ENCODE data around the gene PCK2. TPM values are rescaled to one million over a fixed set of nuclear protein-coding genes. Genes with fewer than 3 reads are reported as not detected.
A peak's percentile ranks its signal among the peaks of the same experiment; 100 is the strongest.

Gene PCK2
- total and polyA plus RNA-seq, 2 of the 13 experiments (the other 11 are each of a cell fraction or from before 2014, with no cell fraction given), result 129 to 272 TPM

- TF ChIP-seq KLF16 (CRISPR knock-in tag; IDR thresholded peaks at IDR 0.05), result 0 out of 4 replicates have a peak, but pooled peaks of 1 of the 2 experiments have one; percentile 23
- TF ChIP-seq ZNF10 (CRISPR knock-in tag; IDR thresholded peaks at IDR 0.05; ENCODE audit: borderline replicate concordance, low read depth), result no peak
- TF ChIP-seq, protein P1, sequence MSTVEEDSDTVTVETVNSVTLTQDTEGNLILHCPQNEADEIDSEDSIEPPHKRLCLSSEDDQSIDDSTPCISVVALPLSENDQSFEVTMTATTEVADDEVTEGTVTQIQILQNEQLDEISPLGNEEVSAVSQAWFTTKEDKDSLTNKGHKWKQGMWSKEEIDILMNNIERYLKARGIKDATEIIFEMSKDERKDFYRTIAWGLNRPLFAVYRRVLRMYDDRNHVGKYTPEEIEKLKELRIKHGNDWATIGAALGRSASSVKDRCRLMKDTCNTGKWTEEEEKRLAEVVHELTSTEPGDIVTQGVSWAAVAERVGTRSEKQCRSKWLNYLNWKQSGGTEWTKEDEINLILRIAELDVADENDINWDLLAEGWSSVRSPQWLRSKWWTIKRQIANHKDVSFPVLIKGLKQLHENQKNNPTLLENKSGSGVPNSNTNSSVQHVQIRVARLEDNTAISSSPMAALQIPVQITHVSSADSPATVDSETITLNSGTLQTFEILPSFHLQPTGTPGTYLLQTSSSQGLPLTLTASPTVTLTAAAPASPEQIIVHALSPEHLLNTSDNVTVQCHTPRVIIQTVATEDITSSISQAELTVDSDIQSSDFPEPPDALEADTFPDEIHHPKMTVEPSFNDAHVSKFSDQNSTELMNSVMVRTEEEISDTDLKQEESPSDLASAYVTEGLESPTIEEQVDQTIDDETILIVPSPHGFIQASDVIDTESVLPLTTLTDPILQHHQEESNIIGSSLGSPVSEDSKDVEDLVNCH (CRISPR knock-in tag; IDR thresholded peaks at IDR 0.05), result no peak
- TF ChIP-seq, protein P2, sequence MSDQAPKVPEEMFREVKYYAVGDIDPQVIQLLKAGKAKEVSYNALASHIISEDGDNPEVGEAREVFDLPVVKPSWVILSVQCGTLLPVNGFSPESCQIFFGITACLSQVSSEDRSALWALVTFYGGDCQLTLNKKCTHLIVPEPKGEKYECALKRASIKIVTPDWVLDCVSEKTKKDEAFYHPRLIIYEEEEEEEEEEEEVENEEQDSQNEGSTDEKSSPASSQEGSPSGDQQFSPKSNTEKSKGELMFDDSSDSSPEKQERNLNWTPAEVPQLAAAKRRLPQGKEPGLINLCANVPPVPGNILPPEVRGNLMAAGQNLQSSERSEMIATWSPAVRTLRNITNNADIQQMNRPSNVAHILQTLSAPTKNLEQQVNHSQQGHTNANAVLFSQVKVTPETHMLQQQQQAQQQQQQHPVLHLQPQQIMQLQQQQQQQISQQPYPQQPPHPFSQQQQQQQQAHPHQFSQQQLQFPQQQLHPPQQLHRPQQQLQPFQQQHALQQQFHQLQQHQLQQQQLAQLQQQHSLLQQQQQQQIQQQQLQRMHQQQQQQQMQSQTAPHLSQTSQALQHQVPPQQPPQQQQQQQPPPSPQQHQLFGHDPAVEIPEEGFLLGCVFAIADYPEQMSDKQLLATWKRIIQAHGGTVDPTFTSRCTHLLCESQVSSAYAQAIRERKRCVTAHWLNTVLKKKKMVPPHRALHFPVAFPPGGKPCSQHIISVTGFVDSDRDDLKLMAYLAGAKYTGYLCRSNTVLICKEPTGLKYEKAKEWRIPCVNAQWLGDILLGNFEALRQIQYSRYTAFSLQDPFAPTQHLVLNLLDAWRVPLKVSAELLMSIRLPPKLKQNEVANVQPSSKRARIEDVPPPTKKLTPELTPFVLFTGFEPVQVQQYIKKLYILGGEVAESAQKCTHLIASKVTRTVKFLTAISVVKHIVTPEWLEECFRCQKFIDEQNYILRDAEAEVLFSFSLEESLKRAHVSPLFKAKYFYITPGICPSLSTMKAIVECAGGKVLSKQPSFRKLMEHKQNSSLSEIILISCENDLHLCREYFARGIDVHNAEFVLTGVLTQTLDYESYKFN (CRISPR knock-in tag; conservative IDR thresholded peaks at IDR 0.05), result peak; percentile 77
- TF ChIP-seq, protein P3, sequence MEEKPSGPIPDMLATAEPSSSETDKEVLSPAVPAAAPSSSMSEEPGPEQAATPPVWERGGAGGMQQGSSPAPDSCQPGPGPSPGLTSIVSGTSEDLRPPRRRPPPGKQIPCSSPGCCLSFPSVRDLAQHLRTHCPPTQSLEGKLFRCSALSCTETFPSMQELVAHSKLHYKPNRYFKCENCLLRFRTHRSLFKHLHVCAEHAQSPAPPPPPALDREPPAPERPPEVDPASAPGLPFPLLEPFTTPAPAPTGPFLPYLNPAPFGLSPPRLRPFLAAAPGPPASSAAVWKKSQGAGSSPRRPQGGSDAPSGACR (CRISPR knock-in tag; IDR thresholded peaks at IDR 0.05), result peak; percentile 84; the same call in 1 of the 2 replicates
- no peak for TF ChIP-seq ZBTB14 (CRISPR knock-in tag; IDR thresholded peaks at IDR 0.05)
- TF ChIP-seq ZNF160 (CRISPR knock-in tag; IDR thresholded peaks at IDR 0.05), result peak; percentile 26; the same call in 1 of the 2 replicates
- TF ChIP-seq ZNF24 (IDR thresholded peaks at IDR 0.05), result no peak
- TF ChIP-seq ZNF598 (CRISPR knock-in tag; IDR thresholded peaks at IDR 0.05; ENCODE audit: borderline replicate concordance), result no peak; the same call in 1 of the 2 replicates
- TF ChIP-seq PAF1 (CRISPR knock-in tag; IDR thresholded peaks at IDR 0.05), result no peak
- no peak for TF ChIP-seq SRSF1 (optimal IDR thresholded peaks at IDR 0.05; ENCODE audit: low read depth, low read length)
- TF ChIP-seq GATAD1 (CRISPR knock-in tag; IDR thresholded peaks at IDR 0.05), result no peak
- no peak for TF ChIP-seq AKNA (CRISPR knock-in tag; IDR thresholded peaks at IDR 0.05; ENCODE audit: borderline replicate concordance)
- TF ChIP-seq ZNF781 (CRISPR knock-in tag; IDR thresholded peaks at IDR 0.05; ENCODE audit: borderline replicate concordance, not compliant biosample characterization), result peak; percentile 68
These were observed 26.7 kb upstream of the PCK2 start (continued) for GRCh38 chr14:24067133-24068082.
